C4-2B (cell line): ENCODE measurements around the gene NUDT12.

Source experiments
- ZFX ChIP-seq: fragments of 450-650 bp; IDR thresholded peaks from 2 replicates; pipeline ENCODE4 v1.6.1; 2017
- TF ChIP-seq, protein P1 (sequence below): fragments of 450-650 bp; conservative IDR thresholded peaks from 2 replicates; pipeline ENCODE4 v1.5.1; 2017; ENCODE audit warnings: mild to moderate bottlenecking

DNA sequence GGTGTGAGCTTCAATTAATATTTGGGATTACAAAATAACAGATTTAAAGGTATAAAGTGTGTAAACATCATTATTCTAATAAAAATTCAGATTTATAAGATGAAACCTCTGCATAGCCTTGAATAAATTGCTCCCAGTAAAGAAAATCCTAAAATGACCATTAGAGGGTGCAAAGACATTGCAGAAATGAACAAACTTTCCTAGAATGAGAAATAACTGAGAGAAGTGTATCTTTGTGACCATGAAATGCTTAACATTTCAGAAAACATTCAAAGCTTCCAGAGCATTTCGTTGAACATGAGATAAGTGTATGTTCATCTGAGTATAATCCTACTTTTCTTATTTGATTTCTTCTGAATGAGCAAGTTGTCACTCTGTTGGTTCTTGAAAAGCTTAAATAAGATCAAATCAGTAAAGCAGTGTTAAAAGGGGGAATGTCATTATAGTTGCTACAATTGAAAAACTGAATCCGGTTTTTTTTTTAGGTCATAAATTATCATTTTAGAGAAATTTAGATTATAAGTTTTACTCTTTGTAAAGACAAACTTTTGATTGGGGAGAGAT, 24.7 kb upstream of the NUDT12 start:
- TF ChIP-seq, protein P1, sequence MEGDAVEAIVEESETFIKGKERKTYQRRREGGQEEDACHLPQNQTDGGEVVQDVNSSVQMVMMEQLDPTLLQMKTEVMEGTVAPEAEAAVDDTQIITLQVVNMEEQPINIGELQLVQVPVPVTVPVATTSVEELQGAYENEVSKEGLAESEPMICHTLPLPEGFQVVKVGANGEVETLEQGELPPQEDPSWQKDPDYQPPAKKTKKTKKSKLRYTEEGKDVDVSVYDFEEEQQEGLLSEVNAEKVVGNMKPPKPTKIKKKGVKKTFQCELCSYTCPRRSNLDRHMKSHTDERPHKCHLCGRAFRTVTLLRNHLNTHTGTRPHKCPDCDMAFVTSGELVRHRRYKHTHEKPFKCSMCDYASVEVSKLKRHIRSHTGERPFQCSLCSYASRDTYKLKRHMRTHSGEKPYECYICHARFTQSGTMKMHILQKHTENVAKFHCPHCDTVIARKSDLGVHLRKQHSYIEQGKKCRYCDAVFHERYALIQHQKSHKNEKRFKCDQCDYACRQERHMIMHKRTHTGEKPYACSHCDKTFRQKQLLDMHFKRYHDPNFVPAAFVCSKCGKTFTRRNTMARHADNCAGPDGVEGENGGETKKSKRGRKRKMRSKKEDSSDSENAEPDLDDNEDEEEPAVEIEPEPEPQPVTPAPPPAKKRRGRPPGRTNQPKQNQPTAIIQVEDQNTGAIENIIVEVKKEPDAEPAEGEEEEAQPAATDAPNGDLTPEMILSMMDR: peak; percentile 77
- TF ChIP-seq ZFX: no peak
